ENCODE data around the gene SNX5. TPM values are rescaled to one million over a fixed set of nuclear protein-coding genes. Genes with fewer than 3 reads are reported as not detected.

The SNX5 gene
- total RNA-seq, 1 experiment from 2014 or later = 90.8 TPM

GRCh38 chr20:17950670-17951069 lies 17.9 kb downstream of the SNX5 start:
- BruUV-seq (replicated peaks) = no TSS peak
- CTCF ChIA-PET = interaction anchor here (1.2 kb wide), 1 partner anchor 12 kb away, joined by 3 read pairs; no protein-coding TSS in a partner anchor
- peaks cover 90% of the 10 kb centered on the region for H3K36me3 ChIP-seq (ENCODE audit: control insufficient read depth, insufficient read depth, low read length)
- no peak for DNase-seq (ENCODE audit: low read depth, low spot score)
- intact Hi-C loops (cut with micrococcal nuclease; ENCODE audit: unreplicated experiment) (no loop called here), in situ Hi-C loops (cut with HindIII; ENCODE audit: low pct_unique_long_range_greater_than_20kb, low sequenced_read_pairs) (no loop called here)
- no peaks in the 10 kb centered on the region for H3K9me3 ChIP-seq (ENCODE audit: control insufficient read depth, insufficient read depth, low read depth, low read length)
- no peak overlapping the region for H3K27ac ChIP-seq (ENCODE audit: low read length)
- H3K27me3 ChIP-seq (ENCODE audit: control insufficient read depth, insufficient read depth, low read length) = no peaks in the 10 kb centered on the region
- H3K4me3 ChIP-seq (ENCODE audit: low read depth in 2 of 2, low read length in 2 of 2) = no peak overlapping the region
- H3K4me1 ChIP-seq (ENCODE audit: control insufficient read depth, insufficient read depth, low read length) = no peaks in the 10 kb centered on the region
- ATAC-seq = no peak
- POLR2A ChIA-PET = no interaction called here
- TF ChIP-seq TCF7L2 (IDR thresholded peaks at IDR 0.05; ENCODE audit: low read depth, low read length) (no peak), CTCF (IDR thresholded peaks at IDR 0.05) (no peak), SIN3A (IDR thresholded peaks at IDR 0.05; ENCODE audit: borderline replicate concordance, insufficient read depth, low read depth, low read length) (no peak), REST (IDR thresholded peaks at IDR 0.05; ENCODE audit: insufficient read depth in 1 of 2, low read depth in 2 of 2, low read length in 1 of 2) (no peak), POLR2AphosphoS5 (IDR thresholded peaks at IDR 0.05; ENCODE audit: low read depth, low read length) (no peak)

GRCh38 chr20:17949899-17950298 lies 18.7 kb downstream of the SNX5 start:
- intact Hi-C loops (cut with micrococcal nuclease; ENCODE audit: unreplicated experiment) (no loop called here), in situ Hi-C loops (cut with HindIII; ENCODE audit: low pct_unique_long_range_greater_than_20kb, low sequenced_read_pairs) (no loop called here)
- TF ChIP-seq POLR2AphosphoS5 (IDR thresholded peaks at IDR 0.05; ENCODE audit: low read depth, low read length) (no peak), REST (IDR thresholded peaks at IDR 0.05; ENCODE audit: insufficient read depth in 1 of 2, low read depth in 2 of 2, low read length in 1 of 2) (no peak), CTCF (IDR thresholded peaks at IDR 0.05) (no peak), SIN3A (IDR thresholded peaks at IDR 0.05; ENCODE audit: borderline replicate concordance, insufficient read depth, low read depth, low read length) (no peak), TCF7L2 (IDR thresholded peaks at IDR 0.05; ENCODE audit: low read depth, low read length) (no peak)
- DNase-seq (ENCODE audit: low read depth, low spot score) = no peak
- H3K4me1 ChIP-seq (ENCODE audit: control insufficient read depth, insufficient read depth, low read length) = no peaks in the 10 kb centered on the region
- no TSS peak for BruUV-seq (replicated peaks)
- ChIA-PET POLR2A (no interaction called here), CTCF (interaction anchor here (1.2 kb wide), 1 partner anchor 11 kb away, joined by 3 read pairs; no protein-coding TSS in a partner anchor)
- no peak overlapping the region for H3K4me3 ChIP-seq (ENCODE audit: low read depth in 2 of 2, low read length in 2 of 2)
- peaks cover 91% of the 10 kb centered on the region for H3K36me3 ChIP-seq (ENCODE audit: control insufficient read depth, insufficient read depth, low read length)
- H3K9me3 ChIP-seq (ENCODE audit: control insufficient read depth, insufficient read depth, low read depth, low read length) = no peaks in the 10 kb centered on the region
- H3K27me3 ChIP-seq (ENCODE audit: control insufficient read depth, insufficient read depth, low read length) = no peaks in the 10 kb centered on the region
- ATAC-seq = no peak
- no peak overlapping the region for H3K27ac ChIP-seq (ENCODE audit: low read length)
